H1 (cell line): ENCODE measurements around the gene CD72. TPM values are rescaled to one million over a fixed set of nuclear protein-coding genes. Genes with fewer than 3 reads are reported as not detected.

Experiments
- CBX8 ChIP-seq: fragments of 300-800, 300-1000 bp; sonication (generic); IDR thresholded peaks from 2 replicates; pipeline ENCODE4 v1.7.1; 2016; ENCODE audit warnings: low read depth, low read length, borderline replicate concordance
- CREB1 ChIP-seq: IDR thresholded peaks from 2 replicates; pipeline ENCODE4 v1.6.1; 2012; ENCODE audit warnings: inconsistent platforms
- GTF2F1 ChIP-seq: IDR thresholded peaks from 2 replicates; pipeline ENCODE4 v1.6.1; 2012; ENCODE audit warnings: low read depth, low read length, improper control_type of control experiment, borderline replicate concordance
- MAFK ChIP-seq: IDR thresholded peaks from 2 replicates; pipeline ENCODE4 v1.6.1; 2012; ENCODE audit warnings: low read depth, mild to moderate bottlenecking, improper control_type of control experiment, low read length
- RNF2 ChIP-seq: fragments of 200-900, 300-1000 bp; sonication (generic); IDR thresholded peaks from 2 replicates; pipeline ENCODE4 v1.7.1; 2016; ENCODE audit warnings: borderline replicate concordance, low read depth, mild to moderate bottlenecking, antibody characterized with exemption, low read length; ENCODE audit not compliant: poor library complexity, severe bottlenecking; ENCODE audit errors: missing control alignments
- SP1 ChIP-seq: IDR thresholded peaks from 2 replicates; pipeline ENCODE4 v1.6.1; 2011; ENCODE audit warnings: low read depth, low read length
- ZNF274 ChIP-seq: IDR thresholded peaks from 2 replicates; pipeline ENCODE4 v1.7.0; 2012; ENCODE audit warnings: low read length, borderline replicate concordance; ENCODE audit errors: extremely low read depth
- polyA plus RNA-seq, 7 experiments: library from polyadenylated mRNA; depleted of rRNA in 3 of 7; stranded (reverse) in 5 of 7; unstranded in 2 of 7; fragments of >200 nt in 5 of 7; fragments of 200-250 nt in 2 of 7; gene quantifications; 1 replicate in 5 of 7; 2 replicates in 1 of 7; 4 replicates in 1 of 7; pipeline versions ENCODE4 v1.2.1 to v1.2.3, GENCODE V29; 2011 to 2013; ENCODE audit warnings: missing spikeins in 2 of 7, mixed read lengths in 2 of 7
- total RNA-seq: library from RNA; stranded (reverse); fragmentation: NEBNext Ultra II Directional; extraction: Animal tissue kit (Norgen Biotek cat#: 25700); gene quantifications from 2 replicates; pipeline ENCODE4 v1.2.1, GENCODE V29; 2021

CD72 gene
- total and polyA plus RNA-seq, 2 of the 8 experiments (the other 6 are each of a cell fraction or from before 2014, with no cell fraction given): 4.0 to 4.5 TPM

DNA sequence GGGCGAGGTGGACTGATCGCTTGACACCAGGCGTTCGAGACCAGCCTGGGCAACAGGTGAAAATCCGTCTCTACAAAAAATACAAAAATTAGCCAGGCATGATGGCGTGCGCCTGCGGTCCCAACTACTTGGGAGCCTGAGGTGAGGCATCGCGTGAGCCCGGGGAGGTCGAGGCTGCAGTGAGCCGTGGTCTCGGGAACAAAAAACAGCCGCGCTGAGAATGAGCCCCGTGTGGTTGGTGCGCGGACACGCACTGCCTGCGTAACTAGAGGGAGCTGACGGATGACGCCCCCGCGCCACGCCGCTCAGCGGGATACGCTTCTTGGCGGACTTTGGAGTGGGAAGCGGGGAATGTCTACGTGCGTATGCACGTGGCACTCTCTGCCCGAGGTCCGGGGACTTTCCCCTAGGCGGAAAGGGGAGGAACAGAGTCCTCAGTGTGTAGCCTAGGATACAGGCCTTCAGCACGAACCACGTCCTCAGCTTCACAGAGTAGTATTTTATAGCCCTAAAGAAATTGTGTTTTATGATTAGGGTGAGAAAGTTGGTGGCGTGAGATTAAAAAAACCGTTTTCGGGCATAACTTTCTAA is 39.4 kb upstream of the CD72 start, which contains the start of gene RMRP (continued):
- TF ChIP-seq GTF2F1: peak; percentile 77; the same call in 1 of the 2 replicates
- peak; percentile 20; the same call in 1 of the 2 replicates for TF ChIP-seq MAFK
- TF ChIP-seq SP1: peak; percentile 58
- TF ChIP-seq CREB1: peak; percentile 92
- TF ChIP-seq RNF2: no peak
- no peak for TF ChIP-seq ZNF274
- no peak for TF ChIP-seq CBX8
- TF ChIP-seq, all 59 proteins: peak for 33
